Cardiac fibroblast (primary cell): ENCODE data around the gene KRTAP12-2.
"Not testable (repeated sequence)": the region's sequence is repeated elsewhere in the genome, so short reads cannot be mapped to it uniquely, and the experiment has no call there.

Experiments
- DNase-seq, 2 donors: peaks; one replicate each; pipeline versions ENCODE4 v3.0.0 to v3.0.0-alpha.2; 2010; ENCODE audit warnings: low read depth in 2 of 2
- H3K4me3 ChIP-seq, 2 donors: replicated peaks in 1 of 2; 1 replicate in 1 of 2; 2 replicates in 1 of 2; pipeline ENCODE4 v1.5.1; 2011; ENCODE audit warnings: low read depth in 2 of 2, low read length in 2 of 2, mild to moderate bottlenecking in 2 of 2, moderate library complexity in 1 of 2
- CTCF ChIP-seq: IDR thresholded peaks from one replicate; pipeline ENCODE4 v1.5.1; 2011; ENCODE audit warnings: low read depth, mild to moderate bottlenecking, low read length, inconsistent platforms

KRTAP12-2 gene

DNA sequence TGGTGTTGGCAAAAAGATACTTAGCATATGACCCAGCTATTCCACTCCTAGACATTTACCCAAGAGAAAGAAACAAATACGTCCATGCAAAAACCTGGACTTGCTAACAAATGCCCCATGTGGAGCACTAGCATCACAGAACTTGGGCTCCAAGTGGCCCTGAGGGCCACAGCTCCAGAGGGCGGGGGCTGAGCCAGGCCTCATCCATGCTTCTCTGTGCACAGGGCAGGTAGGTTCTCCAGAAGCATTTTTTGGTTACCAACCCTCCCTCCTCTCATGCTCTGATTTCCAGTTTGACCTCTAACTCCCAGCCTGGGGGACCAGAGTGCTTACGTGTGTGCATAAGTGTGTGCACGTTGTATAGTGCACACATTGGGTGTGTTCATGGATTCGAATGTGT is 2.0 kb downstream of the KRTAP12-2 start:
- no peak overlapping the region for H3K4me3 ChIP-seq
- TF ChIP-seq CTCF: no peak
- DNase-seq: no peak

DNA sequence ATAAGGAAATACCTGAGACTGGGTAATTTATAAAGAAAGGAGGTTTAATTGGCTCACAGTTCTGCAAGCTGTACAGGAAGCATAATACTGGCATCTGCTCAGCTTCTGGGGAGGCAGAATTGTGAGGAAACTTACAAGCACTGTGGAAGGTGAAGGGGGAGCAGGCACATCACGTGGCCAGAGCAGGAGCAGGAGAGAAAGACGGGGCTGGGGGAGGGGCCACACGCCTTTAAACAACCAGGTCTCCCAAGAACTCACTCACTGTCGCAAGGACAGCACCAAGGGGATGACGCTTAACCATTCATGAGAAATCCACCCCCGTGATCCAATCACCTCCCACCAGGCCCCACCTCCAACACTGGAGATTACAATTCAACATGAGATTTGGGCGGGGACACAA is 5.2 kb downstream of the KRTAP12-2 start:
- DNase-seq, H3K4me3 ChIP-seq: not testable (repeated sequence)

GRCh38 chr21:44658913-44659595 is 7.7 kb downstream of the KRTAP12-2 start:
- H3K4me3 ChIP-seq: no peak overlapping the region
- TF ChIP-seq CTCF: no peak
- no peak for DNase-seq

DNA sequence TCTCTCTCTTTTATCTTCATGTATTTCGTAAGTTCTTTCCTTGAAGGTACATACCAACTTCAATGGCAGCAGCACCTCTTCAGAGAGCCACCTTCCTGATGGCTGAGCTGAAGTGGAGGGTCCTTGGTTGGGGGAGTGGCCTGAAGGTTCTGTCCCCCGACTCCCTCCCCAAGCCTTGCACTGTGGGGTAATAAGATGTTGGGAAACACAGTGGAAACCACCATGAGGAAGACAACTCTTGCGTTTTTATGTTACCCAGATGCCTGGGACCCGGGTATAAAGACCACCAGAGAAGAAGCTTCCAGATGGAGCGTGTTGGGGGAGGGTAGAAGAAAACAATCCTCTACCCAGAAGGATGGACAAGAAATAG is 8.2 kb downstream of the KRTAP12-2 start:
- no peak for TF ChIP-seq CTCF
- DNase-seq: no peak
- no peak overlapping the region for H3K4me3 ChIP-seq

DNA sequence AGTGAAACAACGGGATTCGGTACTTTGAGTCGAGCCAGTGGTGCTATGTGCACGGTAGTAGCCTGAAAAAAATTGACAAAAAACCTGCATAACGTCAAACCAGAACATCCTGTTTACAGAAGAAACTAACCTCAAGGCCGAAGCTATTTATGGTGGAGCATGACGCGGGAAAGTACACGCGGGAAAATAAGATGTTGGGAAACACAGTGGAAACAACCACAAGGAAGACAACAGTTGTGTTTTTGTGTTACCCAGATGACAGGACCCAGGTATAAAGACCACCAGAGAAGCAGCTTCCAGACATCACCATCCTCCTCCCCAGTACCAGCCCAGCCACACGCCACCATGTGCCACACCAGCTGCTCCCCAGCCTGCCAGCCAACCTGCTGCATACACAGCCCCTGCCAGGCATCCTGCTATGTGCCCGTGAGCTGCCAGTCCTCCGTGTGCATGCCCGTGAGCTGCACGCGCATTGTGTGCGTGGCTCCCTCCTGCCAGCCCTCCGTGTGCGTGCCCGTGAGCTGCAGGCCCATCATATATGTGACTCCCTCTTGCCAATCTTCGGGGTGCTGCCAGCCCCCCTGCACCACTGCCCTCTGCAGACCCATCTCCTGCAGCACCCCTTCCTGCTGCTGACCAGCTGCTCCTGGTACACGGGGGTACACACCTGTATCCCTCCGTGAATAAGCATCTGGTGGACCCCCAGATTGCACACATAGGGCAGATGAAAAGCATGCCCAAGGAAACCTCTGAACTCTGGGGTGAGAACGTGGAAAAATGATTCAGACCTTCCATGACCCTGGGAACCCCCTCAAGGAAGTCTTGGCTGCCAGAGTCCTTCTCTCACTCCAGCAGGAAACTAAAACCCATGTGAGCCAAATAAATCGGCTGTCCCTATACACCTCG is 8.8 kb downstream of the KRTAP12-2 start, which contains the start of gene KRTAP12-3:
KRTAP12-3 (plus strand) TSS at position 298 of the 906 bp plus-strand sequence; CDS start at position 346, 48 bp downstream.
- DNase-seq: no peak
- no peak for TF ChIP-seq CTCF
- H3K4me3 ChIP-seq: no peak within 1 kb of the TSS

DNA sequence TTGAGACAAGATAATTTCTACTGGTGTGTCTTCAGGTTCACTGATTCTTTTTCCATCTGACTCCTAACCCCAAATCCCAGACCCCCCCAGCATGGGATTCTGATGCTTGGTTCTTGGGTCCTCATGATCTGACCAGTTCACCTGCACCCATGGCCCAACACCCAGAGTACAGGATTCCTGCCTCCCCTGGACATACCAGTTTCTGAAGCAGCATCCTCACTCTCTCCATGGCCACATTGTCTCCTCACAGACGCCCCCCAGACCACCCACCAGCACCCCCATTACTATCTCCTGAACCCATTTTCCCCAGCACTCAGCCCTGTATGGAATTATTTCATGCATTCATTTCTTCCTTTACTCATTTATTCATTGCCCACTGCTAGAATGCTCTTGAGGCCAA is 9.9 kb downstream of the KRTAP12-2 start:
- H3K4me3 ChIP-seq: no peak overlapping the region
- no peak for TF ChIP-seq CTCF
- no peak for DNase-seq

DNA sequence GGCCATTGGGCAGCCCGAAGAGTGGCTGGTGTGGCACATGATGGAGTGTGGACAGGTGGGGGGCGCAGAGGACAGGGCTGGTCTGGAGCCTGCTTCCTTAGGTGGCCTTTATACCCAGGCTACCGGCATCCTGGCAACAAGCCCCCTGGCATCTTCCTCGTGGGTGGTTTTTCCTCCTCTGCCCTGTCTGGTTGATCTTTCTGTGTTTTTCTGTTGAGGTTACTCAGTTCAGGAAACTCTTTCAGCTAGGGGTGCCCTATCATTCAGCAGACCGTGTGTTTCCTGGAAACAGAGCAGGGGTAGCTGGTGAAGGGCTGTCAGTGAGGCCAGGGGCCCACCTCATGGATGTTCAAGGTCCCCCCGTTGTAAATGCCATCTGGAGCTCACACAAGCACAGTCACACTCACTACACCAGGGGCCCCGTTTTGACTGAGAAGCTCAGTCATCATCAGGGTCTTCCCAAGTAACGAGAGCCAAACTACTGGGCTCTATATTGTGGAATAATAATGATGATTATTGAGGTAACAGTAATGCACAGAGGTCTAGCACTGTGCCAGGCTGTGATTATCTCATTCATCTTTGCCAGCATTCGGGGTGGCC is 12.1 kb downstream of the KRTAP12-2 start, which contains the start of gene KRTAP12-4:
KRTAP12-4 (minus strand) TSS at position 84 of the 600 bp plus-strand sequence; CDS start at position 39, 45 bp downstream.
- no peak for TF ChIP-seq CTCF
- no peak for DNase-seq
- H3K4me3 ChIP-seq: no peak within 1 kb of the TSS
